Measurements from ENCODE around the gene EPHB1. TPM values are rescaled to one million over a fixed set of nuclear protein-coding genes. Genes with fewer than 3 reads are reported as not detected.

Gene EPHB1
- total RNA-seq, 1 experiment from 2014 or later, result 2.8 TPM

DNA sequence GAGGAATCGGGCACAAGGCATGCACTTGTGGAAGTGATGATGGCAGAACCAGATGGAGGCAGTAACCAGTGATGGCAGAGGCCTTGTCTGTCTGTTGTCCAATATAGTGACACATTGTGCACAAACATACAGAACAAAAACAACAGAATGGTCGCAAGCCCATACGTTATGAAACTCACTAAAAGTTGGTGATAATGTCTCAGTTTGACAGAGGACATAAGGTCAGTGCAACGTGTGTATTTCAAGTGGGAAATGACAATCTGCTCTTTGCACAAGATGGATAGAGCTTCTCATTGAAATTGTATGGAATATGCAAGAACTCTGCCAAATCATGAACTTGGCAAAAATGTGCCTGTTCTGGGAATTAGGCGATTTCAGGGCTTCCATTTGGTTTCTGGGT lies 169.2 kb downstream of the EPHB1 start:
- Histone ChIP-seq H3K4me2 (ENCODE audit: insufficient read depth, insufficient read length, low read length) (no peak overlapping the region), H3K9ac (ENCODE audit: extremely low read depth, insufficient read length, low read length) (no peak overlapping the region), H3K18ac (ENCODE audit: insufficient read length, low read depth, low read length) (no peak overlapping the region), H3K4me1 (ENCODE audit: insufficient read depth, low read length) (peaks cover 3% of the 10 kb centered on the region; the same call in 1 of the 2 replicates), H3K23me2 (ENCODE audit: insufficient read length, low read depth, low read length, poor library complexity, severe bottlenecking) (no peaks in the 10 kb centered on the region), H3K4ac (ENCODE audit: low read depth, low read length) (no peak overlapping the region), H3K79me1 (ENCODE audit: insufficient read depth, low read depth, low read length, poor library complexity, severe bottlenecking) (no peaks in the 10 kb centered on the region), H3K14ac (ENCODE audit: insufficient read depth, low read length) (no peak overlapping the region), H3K9me3 (ENCODE audit: control insufficient read depth, low read depth, low read length) (no peaks in the 10 kb centered on the region), H3K79me2 (ENCODE audit: insufficient read depth, low read length) (no peaks in the 10 kb centered on the region), H4K5ac (ENCODE audit: insufficient read length, low read depth, low read length) (no peak overlapping the region), H2BK20ac (ENCODE audit: low read depth, low read length, poor library complexity, severe bottlenecking) (no peak overlapping the region), H2BK5ac (ENCODE audit: insufficient read length, low read length) (no peak overlapping the region), H4K20me1 (ENCODE audit: control insufficient read depth, insufficient read depth, insufficient read length) (no peaks in the 10 kb centered on the region), H2BK12ac (ENCODE audit: insufficient read length, low read depth, low read length) (no peak overlapping the region), H3K56ac (ENCODE audit: insufficient read length, low read depth, low read length) (no peak overlapping the region), H4K91ac (ENCODE audit: insufficient read length, low read depth, low read length) (no peak overlapping the region), H2AFZ (ENCODE audit: low read length) (no peak overlapping the region), H3T11ph (ENCODE audit: low read length) (no peak overlapping the region), H3K27ac (ENCODE audit: insufficient read length, low read depth, low read length) (no peak overlapping the region), H2BK120ac (ENCODE audit: low read depth, low read length, poor library complexity, severe bottlenecking) (no peak overlapping the region), H3K23ac (ENCODE audit: insufficient read length, low read depth, low read length) (no peak overlapping the region), H3K27me3 (ENCODE audit: insufficient read depth, low read length) (no peaks in the 10 kb centered on the region), H2AK5ac (ENCODE audit: insufficient read length, low read length) (no peak overlapping the region), H4K8ac (replicated peaks; ENCODE audit: insufficient read length, low read depth, low read length) (no peak overlapping the region), H2BK15ac (ENCODE audit: low read depth, low read length) (no peak overlapping the region)
- Mint-ChIP-seq H3K4me1 (peaks cover 9 to 17% of the 10 kb centered on the region in 2 experiments), H3K27me3 (ENCODE audit: low read depth) (no peaks in the 10 kb centered on the region; the same call in 1 of the 2 replicates), H3K27ac (no peak overlapping the region), H3K36me3 (ENCODE audit: insufficient read depth in 1 of 3, low read depth in 3 of 3) (peaks cover 0 to 3% (median 0%) of the 10 kb centered on the region in 3 experiments; a peak in 1 of 7 replicates), H3K9me3 (peaks cover 0 to 2% of the 10 kb centered on the region in 2 experiments; a peak in 1 of 5 replicates), H3K4me3 (no peak overlapping the region)
- TF ChIP-seq, protein P1, sequence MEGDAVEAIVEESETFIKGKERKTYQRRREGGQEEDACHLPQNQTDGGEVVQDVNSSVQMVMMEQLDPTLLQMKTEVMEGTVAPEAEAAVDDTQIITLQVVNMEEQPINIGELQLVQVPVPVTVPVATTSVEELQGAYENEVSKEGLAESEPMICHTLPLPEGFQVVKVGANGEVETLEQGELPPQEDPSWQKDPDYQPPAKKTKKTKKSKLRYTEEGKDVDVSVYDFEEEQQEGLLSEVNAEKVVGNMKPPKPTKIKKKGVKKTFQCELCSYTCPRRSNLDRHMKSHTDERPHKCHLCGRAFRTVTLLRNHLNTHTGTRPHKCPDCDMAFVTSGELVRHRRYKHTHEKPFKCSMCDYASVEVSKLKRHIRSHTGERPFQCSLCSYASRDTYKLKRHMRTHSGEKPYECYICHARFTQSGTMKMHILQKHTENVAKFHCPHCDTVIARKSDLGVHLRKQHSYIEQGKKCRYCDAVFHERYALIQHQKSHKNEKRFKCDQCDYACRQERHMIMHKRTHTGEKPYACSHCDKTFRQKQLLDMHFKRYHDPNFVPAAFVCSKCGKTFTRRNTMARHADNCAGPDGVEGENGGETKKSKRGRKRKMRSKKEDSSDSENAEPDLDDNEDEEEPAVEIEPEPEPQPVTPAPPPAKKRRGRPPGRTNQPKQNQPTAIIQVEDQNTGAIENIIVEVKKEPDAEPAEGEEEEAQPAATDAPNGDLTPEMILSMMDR (conservative IDR thresholded peaks at IDR 0.05), result no peak
- no CpG with 5 or more reads among the region's 5 CpGs for whole genome bisulfite sequencing (ENCODE audit: extremely low coverage, insufficient read length, low lambda C conversion rate)
- no peak for DNase-seq

Data from H9 (cell line).